HG02610 (cell line): ENCODE results near the gene ZSWIM7.

Source experiments
- ATAC-seq: cut with Tn5 transposase; IDR thresholded peaks from one replicate; pipeline ENCODE4 v1.9.1; 2021; ENCODE audit warnings: mild to moderate bottlenecking, moderate library complexity; ENCODE audit not compliant: unreplicated experiment

ZSWIM7 gene

DNA sequence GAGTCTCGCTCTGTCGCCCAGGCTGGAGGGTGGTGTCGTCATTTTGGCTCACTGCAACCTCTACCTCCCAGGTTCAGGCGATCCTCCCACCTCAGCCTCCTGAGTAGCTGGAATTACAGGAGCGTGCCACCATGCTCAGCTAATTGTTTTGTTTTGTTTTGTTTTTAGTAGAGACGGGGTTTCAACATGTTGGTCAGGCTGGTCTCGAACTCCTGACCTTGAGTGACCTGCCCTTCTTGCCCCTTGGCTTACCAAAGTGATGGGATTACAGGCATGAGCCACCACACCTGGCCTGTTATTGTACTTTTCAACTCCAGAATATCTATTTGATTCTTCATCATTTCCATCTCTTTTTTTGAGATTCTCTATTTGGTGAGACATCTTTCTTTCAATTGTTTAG is 63.6 kb downstream of the ZSWIM7 start:
- no peak for ATAC-seq

DNA sequence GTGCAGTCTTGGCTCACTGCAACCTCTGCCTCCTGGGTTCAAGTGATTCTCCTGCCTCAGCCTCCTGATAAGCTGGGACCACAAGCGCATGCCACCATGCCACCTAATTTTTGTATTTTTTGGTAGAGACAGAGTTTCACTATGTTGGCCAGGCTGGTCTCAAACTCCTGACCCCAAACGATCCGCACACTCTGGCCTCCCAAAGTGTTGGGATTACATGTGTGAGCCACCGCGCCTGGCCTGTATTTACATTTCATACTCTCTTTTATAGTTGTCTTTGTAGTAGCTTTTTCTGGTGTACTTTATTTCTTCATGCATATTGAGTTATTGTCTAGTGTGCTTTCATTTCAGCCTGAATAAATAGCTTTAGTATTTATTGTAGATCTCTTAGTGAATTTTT is 64.6 kb downstream of the ZSWIM7 start:
- ATAC-seq, result no peak

DNA sequence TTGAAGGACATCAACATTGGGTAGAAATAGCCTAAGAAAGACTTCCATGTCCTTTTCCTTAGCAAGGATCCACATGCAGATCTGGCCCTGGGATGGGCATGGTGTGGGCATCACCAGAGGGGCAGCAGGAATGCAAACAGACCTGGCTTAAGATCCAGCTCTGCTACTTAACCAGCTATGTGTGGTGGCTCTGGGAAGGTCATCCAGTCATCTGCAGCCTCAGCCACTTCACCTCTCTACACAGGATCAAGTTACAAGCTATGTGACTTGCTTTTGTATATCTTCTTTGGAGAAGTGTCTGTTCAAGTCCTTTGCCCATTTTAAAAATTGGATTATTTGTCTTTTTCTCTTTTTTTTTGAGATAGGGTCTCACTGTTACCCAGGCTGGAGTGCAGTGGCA is 68.1 kb downstream of the ZSWIM7 start:
- ATAC-seq, result no peak

DNA sequence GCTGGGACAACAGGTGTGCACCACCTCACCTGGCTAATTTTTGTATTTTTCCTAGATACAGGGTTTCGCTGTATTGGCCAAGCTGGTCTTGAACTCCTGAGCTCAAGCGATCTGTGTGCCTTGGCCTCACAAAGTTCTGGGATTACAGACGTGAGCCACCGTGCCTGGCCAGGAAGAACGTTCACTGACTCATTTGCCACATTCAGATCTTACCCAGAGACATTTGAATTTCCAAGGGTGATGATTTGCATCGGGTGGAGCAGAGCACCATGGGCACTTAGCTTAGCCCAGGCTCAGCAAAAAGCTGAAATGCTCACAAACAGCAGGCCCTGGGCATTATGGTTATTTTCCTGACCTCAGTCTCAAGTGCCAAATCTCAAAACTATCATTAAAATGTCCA is 69.1 kb downstream of the ZSWIM7 start:
- no peak for ATAC-seq

DNA sequence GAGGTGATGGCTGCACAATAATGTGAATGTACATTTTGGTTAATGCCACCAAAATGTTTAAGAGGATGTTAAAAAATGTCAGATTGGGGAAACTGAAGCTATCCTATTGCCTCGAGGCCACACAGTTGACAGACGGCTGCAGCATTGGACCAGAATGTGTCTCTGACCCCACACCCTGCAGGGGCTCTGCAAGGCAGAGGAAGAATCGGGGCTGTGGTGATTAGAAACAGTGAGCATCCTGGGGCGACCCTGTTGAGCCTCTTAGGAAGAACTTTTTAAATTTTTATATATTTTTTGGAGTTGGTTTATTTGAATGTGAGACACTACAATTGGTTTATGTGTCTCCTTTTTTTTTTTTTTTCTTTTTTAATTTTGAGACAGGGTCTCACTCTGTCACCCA is 69.6 kb downstream of the ZSWIM7 start:
- ATAC-seq, result no peak

DNA sequence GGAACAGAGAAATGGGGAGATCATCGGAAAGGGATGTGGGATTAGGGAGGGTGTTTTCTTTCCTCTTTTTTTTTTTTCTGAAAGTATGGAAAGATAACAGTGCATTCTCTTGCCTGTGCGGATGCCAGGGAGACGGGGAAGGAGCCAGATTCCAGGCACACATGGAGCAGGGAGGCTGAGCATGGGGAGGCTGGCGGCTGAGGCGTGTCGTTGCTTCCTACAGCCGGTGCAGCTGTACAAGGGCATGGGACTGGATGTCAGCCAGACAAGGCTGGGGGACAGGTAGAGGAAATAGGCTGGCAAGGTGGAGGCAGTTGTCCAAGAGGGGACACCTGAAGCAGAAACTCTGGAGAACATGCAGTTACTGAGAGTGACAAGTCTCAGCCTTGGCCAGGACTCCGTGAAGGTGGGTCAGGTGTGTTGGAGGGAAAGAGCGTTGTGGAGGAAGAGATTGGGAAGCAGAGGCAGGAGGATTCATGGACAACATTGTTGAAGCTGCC is 71.2 kb downstream of the ZSWIM7 start:
- ATAC-seq, result no peak
